HG02981 (cell line): ENCODE measurements around the gene RIPPLY3.

Source experiments
- ATAC-seq: cut with Tn5 transposase; IDR thresholded peaks from one replicate; pipeline ENCODE4 v1.9.1; 2021; ENCODE audit warnings: mild to moderate bottlenecking, moderate library complexity; ENCODE audit not compliant: unreplicated experiment

The RIPPLY3 gene

DNA sequence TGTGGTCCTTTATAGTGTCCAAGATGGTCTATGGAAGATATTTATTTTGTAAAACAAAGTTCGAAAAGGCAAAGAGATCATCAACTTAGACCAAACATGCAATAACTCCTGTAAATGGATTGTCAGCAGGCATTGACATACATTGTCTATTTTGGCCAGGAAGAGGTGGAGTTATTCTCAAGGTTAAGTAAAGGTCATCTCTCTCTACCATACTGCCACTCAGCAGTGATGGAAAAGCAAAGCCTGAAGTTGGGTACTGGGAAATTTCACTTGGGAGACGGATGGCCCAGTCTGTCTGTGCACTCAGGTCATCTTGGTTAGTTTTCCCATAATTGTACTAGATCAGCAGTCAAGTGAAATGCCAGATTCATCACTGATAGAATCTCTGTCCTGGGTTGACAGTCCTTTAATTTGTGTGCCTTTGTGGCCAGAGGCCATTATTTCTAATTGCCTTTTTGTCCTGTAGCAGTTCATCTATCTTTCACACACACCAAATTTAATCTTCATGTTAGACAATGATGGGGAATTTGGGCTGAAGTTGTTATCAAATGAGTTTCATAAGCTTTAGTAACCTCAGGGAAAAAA lies 48.9 kb downstream of the RIPPLY3 start:
- ATAC-seq = no peak

- ATAC-seq = no peak
Observed at GRCh38 chr21:37057614-37058013, 51.1 kb downstream of the RIPPLY3 start.

GRCh38 chr21:37058261-37058660 lies 51.8 kb downstream of the RIPPLY3 start:
- ATAC-seq = no peak

DNA sequence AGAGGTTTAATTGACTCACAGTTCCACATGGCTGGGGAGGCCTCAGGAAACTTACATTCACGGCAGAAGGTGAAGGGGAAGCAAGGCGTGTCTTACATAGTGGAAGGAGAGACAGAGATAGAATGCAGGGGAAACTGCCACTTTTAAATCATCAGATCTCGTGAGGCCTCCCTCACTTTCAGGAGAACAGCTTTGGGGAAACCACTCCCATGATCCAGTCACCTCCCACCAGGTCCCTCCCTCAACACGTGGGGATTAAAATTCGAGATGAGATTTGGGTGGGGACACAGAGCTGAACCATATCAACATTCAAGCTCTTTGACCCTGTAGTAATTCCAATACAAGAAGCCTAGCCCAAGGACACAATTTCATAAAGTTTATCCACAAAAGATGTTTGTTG lies 52.7 kb downstream of the RIPPLY3 start:
- no peak for ATAC-seq

GRCh38 chr21:37060296-37060695 lies 53.8 kb downstream of the RIPPLY3 start:
- ATAC-seq = no peak

DNA sequence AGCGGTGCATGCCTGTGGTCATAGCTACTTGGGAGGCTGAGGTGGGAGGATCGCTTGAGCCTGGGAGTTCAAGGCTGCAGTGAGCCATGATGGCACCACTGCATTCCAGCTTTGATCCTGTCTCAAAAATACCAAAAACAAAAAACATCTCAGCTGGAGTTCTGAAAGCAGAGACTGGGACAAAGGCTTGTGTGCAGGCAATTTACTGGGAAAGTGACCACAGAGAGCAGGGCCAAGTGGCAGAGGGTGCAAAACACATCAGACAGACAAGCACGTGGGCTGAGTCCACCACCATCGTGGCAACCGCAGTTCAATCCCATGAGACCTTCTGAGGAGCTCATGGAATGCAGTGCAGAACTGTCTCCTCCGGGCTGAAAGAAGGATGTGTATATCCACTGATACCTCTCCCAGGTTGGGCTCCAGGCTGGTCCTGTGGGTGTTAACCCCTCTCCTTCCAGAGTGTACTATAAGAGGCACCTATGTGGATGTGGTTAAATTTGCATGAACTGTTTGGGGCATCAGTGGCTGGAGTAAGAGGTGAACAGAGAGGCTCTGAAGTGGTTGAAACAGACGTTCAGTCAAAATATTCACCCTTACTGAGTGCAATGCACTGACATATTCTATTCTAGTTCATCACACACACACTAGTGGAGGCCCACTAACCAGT lies 55.6 kb downstream of the RIPPLY3 start:
- ATAC-seq = no peak

DNA sequence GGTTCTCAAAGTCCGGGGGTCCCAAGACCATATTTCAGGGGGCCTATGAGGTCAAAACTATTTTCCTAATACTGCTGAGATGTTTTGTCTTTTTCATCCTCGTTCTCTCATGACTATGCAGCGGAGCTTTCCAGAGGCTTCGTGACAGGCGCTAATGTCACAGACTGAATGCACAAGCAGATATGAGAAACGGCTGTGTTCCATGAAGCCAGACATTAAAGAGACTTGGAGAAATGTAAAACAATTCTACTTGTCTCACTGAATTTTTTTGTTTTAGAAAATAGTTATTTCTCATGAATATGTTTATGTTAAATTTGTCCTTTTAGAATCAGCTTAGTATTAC lies 56.1 kb downstream of the RIPPLY3 start:
- no peak for ATAC-seq

- ATAC-seq = no peak
Observed at GRCh38 chr21:37063433-37063832, 56.9 kb downstream of the RIPPLY3 start.

GRCh38 chr21:37064841-37065240 lies 58.3 kb downstream of the RIPPLY3 start:
- no peak for ATAC-seq

DNA sequence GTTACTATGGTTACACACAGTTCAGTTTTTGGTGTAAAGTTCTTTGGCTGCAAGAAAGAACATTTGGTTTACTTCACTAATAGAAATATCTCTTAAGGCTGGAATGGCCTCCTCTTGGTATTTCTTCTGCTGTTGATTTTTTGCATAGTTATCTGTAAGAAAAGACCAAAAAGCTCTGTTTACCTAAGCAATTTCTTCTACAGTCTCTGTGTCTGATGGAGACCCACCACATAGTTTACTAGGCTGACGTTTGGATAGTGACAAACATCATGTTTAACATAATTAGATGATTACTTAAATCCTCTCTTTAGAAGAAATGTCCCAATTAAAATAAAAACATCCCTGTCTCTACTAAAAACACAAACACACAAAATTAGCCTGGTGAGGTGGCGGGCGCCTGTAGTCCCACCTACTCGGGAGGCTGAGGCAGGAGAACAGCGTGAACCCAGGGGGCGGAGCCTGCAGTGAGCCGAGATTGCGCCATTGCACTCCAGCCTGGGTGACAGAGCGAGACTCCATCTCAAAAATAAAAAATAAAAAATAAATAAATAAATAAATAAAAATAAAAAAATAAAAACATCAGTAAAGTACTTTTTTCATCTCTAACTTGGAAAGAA lies 59.2 kb downstream of the RIPPLY3 start:
- ATAC-seq = no peak
